ENCODE data around the gene TSC22D2. TPM values are rescaled to one million over a fixed set of nuclear protein-coding genes. Genes with fewer than 3 reads are reported as not detected.

TSC22D2 gene
- total and polyA plus RNA-seq, 7 donors, result 6.6 to 24.9 (median 14.6) TPM

- Histone ChIP-seq H3K36me3 (no peaks in the 10 kb centered on the region), H3K27me3 (no peaks in the 10 kb centered on the region), H3K4me1 (peaks cover 0 to 33% (median 9%) of the 10 kb centered on the region in 4 donors), H3K9me3 (no peaks in the 10 kb centered on the region), H3K4me3 (no peak overlapping the region), H3K27ac (no peak overlapping the region)
- intact Hi-C loops (cut with DNase I), result no loop called here
- DNase-seq, result no peak
- 79 to 81% methylated on average over 4 of the region's 4 CpGs for WGBS, 2 donors
- TF ChIP-seq POLR2AphosphoS5 (IDR thresholded peaks at IDR 0.05) (no peak), CTCF (IDR thresholded peaks at IDR 0.05) (no peak), POLR2A (IDR thresholded peaks at IDR 0.05) (no peak), EP300 (IDR thresholded peaks at IDR 0.05) (no peak)
Measured at GRCh38 chr3:150434234-150434633, 26.1 kb downstream of the TSC22D2 start.

- DNase-seq, result no peak
- H3K36me3 ChIP-seq, result no peaks in the 10 kb centered on the region
- intact Hi-C loops (cut with DNase I), result no loop called here
- H3K27me3 ChIP-seq, result no peaks in the 10 kb centered on the region
- H3K4me1 ChIP-seq, result peaks cover 0 to 31% (median 11%) of the 10 kb centered on the region in 4 donors
- WGBS, 2 donors, result 70 to 80% methylated on average over 5 of the region's 5 CpGs
- no peak overlapping the region for H3K4me3 ChIP-seq
- no peak overlapping the region for H3K27ac ChIP-seq
- no peaks in the 10 kb centered on the region for H3K9me3 ChIP-seq
- TF ChIP-seq POLR2AphosphoS5 (IDR thresholded peaks at IDR 0.05) (no peak), CTCF (IDR thresholded peaks at IDR 0.05) (no peak)
Measured at GRCh38 chr3:150436161-150436560, 28.1 kb downstream of the TSC22D2 start.

GRCh38 chr3:150439657-150440056 lies 31.6 kb downstream of the TSC22D2 start:
- TF ChIP-seq EP300 (IDR thresholded peaks at IDR 0.05), result no peak
- TF ChIP-seq POLR2A (IDR thresholded peaks at IDR 0.05), result no peak
- TF ChIP-seq CTCF (IDR thresholded peaks at IDR 0.05), result no peak
- TF ChIP-seq POLR2AphosphoS5 (IDR thresholded peaks at IDR 0.05), result no peak
- no peaks in the 10 kb centered on the region for H3K36me3 ChIP-seq
- H3K4me3 ChIP-seq, result no peak overlapping the region
- no peaks in the 10 kb centered on the region for H3K27me3 ChIP-seq
- H3K27ac ChIP-seq, result no peak overlapping the region
- intact Hi-C loops (cut with DNase I), result no loop called here
- no peaks in the 10 kb centered on the region for H3K9me3 ChIP-seq
- 80 to 81% methylated on average over 3 of the region's 3 CpGs for WGBS, 2 donors
- no peak for DNase-seq
- peaks cover 0 to 35% (median 12%) of the 10 kb centered on the region in 4 donors for H3K4me1 ChIP-seq

GRCh38 chr3:150443331-150443741 lies 35.2 kb downstream of the TSC22D2 start:
- Histone ChIP-seq H3K4me3 (no peak overlapping the region), H3K4me1 (peaks cover 0 to 43% (median 25%) of the 10 kb centered on the region in 4 donors), H3K36me3 (no peaks in the 10 kb centered on the region), H3K27ac (peak overlapping the region in 1 of 4 donors; percentile 0), H3K27me3 (no peaks in the 10 kb centered on the region), H3K9me3 (no peaks in the 10 kb centered on the region)
- intact Hi-C loops (cut with DNase I), result no loop called here
- TF ChIP-seq CTCF (IDR thresholded peaks at IDR 0.05) (no peak), POLR2A (IDR thresholded peaks at IDR 0.05) (no peak), POLR2AphosphoS5 (IDR thresholded peaks at IDR 0.05) (no peak), EP300 (IDR thresholded peaks at IDR 0.05) (no peak)
- DNase-seq, result no peak
- 46 to 77% methylated on average over 2 of the region's 2 CpGs for WGBS, 2 donors

GRCh38 chr3:150444371-150444770 lies 36.3 kb downstream of the TSC22D2 start:
- intact Hi-C loops (cut with DNase I), result no loop called here
- no peak for DNase-seq
- Histone ChIP-seq H3K27ac (no peak overlapping the region), H3K4me3 (no peak overlapping the region), H3K4me1 (peaks cover 0 to 48% (median 31%) of the 10 kb centered on the region in 4 donors), H3K27me3 (no peaks in the 10 kb centered on the region), H3K36me3 (no peaks in the 10 kb centered on the region), H3K9me3 (no peaks in the 10 kb centered on the region)
- TF ChIP-seq CTCF (IDR thresholded peaks at IDR 0.05), result no peak
- no peak for TF ChIP-seq EP300 (IDR thresholded peaks at IDR 0.05)
- no peak for TF ChIP-seq POLR2A (IDR thresholded peaks at IDR 0.05)
- no peak for TF ChIP-seq POLR2AphosphoS5 (IDR thresholded peaks at IDR 0.05)
- WGBS, 2 donors, result 83 to 91% methylated on average over 2 of the region's 2 CpGs

All from sigmoid colon (tissue), 7 donors.